ENCODE results near the gene EDN1.

DNA sequence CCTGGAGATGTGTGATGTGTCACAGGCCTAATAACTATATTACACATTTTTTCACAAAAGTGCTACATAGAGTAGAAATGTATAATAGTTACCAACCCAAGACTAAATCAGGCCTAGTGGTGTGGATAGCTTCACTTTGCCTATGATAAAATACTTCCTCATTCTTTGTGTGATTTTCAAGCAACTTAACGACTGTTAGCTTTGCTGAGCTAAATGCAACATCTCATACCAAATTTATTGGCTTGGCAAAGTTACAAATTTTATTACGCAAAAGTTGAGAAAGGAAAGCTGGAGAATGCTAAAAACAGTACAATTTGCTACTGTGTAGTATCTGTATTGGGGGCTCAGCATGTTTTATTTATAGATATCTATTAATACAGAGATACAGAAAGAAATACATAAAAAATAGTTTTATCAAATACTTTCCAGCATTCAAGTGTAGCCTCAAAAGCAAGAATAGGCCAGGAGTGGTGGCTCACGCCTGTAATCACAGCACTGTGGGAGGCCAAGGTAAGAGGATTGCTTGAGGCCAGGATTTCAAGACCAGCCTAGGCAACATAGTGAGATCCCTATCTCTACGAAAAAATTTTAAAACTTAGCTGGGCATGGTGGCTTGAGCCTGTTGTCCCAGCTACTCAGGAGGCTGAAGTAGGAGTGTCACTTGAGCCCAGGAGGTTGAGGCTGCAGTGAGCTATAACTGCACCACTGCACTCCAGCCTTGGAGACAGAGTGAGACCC lies 3.6 kb upstream of the EDN1 start:
- no peak for TF ChIP-seq POLR2A (IDR thresholded peaks at IDR 0.05)
- no peak for TF ChIP-seq POLR2AphosphoS5 (IDR thresholded peaks at IDR 0.05)
- TF ChIP-seq, protein P1, sequence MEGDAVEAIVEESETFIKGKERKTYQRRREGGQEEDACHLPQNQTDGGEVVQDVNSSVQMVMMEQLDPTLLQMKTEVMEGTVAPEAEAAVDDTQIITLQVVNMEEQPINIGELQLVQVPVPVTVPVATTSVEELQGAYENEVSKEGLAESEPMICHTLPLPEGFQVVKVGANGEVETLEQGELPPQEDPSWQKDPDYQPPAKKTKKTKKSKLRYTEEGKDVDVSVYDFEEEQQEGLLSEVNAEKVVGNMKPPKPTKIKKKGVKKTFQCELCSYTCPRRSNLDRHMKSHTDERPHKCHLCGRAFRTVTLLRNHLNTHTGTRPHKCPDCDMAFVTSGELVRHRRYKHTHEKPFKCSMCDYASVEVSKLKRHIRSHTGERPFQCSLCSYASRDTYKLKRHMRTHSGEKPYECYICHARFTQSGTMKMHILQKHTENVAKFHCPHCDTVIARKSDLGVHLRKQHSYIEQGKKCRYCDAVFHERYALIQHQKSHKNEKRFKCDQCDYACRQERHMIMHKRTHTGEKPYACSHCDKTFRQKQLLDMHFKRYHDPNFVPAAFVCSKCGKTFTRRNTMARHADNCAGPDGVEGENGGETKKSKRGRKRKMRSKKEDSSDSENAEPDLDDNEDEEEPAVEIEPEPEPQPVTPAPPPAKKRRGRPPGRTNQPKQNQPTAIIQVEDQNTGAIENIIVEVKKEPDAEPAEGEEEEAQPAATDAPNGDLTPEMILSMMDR (IDR thresholded peaks at IDR 0.05) = no peak

Measured in breast epithelium (tissue), 3 donors.